OCI-LY1 (cell line): ENCODE data around the gene ARHGAP6.

Experiments used
- EZH2 ChIP-seq: fragments of 200-600 bp; sonication (generic), shearing (Covaris generic); IDR thresholded peaks from 2 replicates; pipeline ENCODE4 v1.8.0; 2017; ENCODE audit warnings: borderline replicate concordance, mixed run types, mild to moderate bottlenecking, antibody characterized with exemption, low read length, moderate library complexity, mixed read lengths
- TF ChIP-seq, protein P1 (sequence below): fragments of 200-600 bp; sonication (generic), shearing (Covaris generic); IDR thresholded peaks from 2 replicates; pipeline ENCODE4 v1.5.1; 2017; ENCODE audit warnings: mild to moderate bottlenecking, antibody characterized with exemption, low read length, moderate library complexity, mixed read lengths

DNA sequence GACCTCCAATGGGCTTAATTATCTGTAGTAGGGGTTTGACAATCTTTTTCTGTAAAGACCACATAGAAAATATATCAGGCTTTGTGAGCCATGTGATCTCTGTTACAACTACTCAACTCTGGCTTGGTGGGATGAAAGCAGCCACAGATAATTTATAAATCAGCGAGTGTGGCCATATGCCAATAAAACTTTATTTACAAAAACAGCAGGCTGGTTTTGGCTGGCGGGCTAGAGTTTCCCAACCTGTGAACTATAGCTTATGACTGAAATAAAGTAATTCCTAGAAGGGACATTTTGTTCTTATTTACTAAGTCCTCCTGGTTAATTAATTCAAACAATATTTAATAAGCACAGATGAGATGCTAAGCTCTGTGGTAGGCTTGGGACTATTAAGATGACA, 408.4 kb downstream of the ARHGAP6 start:
- TF ChIP-seq, protein P1, sequence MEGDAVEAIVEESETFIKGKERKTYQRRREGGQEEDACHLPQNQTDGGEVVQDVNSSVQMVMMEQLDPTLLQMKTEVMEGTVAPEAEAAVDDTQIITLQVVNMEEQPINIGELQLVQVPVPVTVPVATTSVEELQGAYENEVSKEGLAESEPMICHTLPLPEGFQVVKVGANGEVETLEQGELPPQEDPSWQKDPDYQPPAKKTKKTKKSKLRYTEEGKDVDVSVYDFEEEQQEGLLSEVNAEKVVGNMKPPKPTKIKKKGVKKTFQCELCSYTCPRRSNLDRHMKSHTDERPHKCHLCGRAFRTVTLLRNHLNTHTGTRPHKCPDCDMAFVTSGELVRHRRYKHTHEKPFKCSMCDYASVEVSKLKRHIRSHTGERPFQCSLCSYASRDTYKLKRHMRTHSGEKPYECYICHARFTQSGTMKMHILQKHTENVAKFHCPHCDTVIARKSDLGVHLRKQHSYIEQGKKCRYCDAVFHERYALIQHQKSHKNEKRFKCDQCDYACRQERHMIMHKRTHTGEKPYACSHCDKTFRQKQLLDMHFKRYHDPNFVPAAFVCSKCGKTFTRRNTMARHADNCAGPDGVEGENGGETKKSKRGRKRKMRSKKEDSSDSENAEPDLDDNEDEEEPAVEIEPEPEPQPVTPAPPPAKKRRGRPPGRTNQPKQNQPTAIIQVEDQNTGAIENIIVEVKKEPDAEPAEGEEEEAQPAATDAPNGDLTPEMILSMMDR = no peak
- no peak for TF ChIP-seq EZH2
